HL-60 (cell line): ENCODE measurements around the gene POLH.

Experiments used
- DNase-seq, 2 experiments: peaks; one replicate each; pipeline ENCODE4 v3.0.0-alpha.2; 2010 to 2020; ENCODE audit warnings: low read depth in 1 of 2, low spot score in 1 of 2
- H3K27ac ChIP-seq: fragments of 250-450 bp; sonication (Bioruptor Pico); replicated peaks from 2 replicates; pipeline ENCODE4 v1.5.1; 2020; ENCODE audit warnings: mild to moderate bottlenecking, moderate library complexity
- H3K27me3 ChIP-seq: fragments of 250-450 bp; sonication (Bioruptor Pico); 2 replicates; pipeline ENCODE4 v1.5.1; 2021; ENCODE audit warnings: mild to moderate bottlenecking, moderate library complexity; ENCODE audit not compliant: insufficient read depth, poor library complexity, severe bottlenecking
- H3K4me3 ChIP-seq: replicated peaks from 2 replicates; pipeline ENCODE4 v1.5.1; 2011; ENCODE audit warnings: mild to moderate bottlenecking, control low read depth, low read length; ENCODE audit not compliant: insufficient read depth
- GABPA ChIP-seq: IDR thresholded peaks from 2 replicates; pipeline ENCODE4 v1.6.1; 2012; ENCODE audit warnings: low read depth
- POLR2AphosphoS5 ChIP-seq: IDR thresholded peaks from 2 replicates; pipeline ENCODE4 v1.6.1; 2012; ENCODE audit warnings: low read depth
- SPI1 ChIP-seq: IDR thresholded peaks from 2 replicates; pipeline ENCODE4 v1.6.1; 2012; ENCODE audit warnings: low read depth, mild to moderate bottlenecking, borderline replicate concordance
- TF ChIP-seq, protein P1 (sequence below): IDR thresholded peaks from one replicate; pipeline ENCODE4 v1.5.1; 2011; ENCODE audit warnings: low read length, control low read depth, inconsistent platforms; ENCODE audit not compliant: insufficient read depth
- TF ChIP-seq, protein P2 (sequence below): IDR thresholded peaks from 2 replicates; pipeline ENCODE4 v1.6.1; 2012; ENCODE audit warnings: low read depth; ENCODE audit not compliant: insufficient replicate concordance

The POLH gene

DNA sequence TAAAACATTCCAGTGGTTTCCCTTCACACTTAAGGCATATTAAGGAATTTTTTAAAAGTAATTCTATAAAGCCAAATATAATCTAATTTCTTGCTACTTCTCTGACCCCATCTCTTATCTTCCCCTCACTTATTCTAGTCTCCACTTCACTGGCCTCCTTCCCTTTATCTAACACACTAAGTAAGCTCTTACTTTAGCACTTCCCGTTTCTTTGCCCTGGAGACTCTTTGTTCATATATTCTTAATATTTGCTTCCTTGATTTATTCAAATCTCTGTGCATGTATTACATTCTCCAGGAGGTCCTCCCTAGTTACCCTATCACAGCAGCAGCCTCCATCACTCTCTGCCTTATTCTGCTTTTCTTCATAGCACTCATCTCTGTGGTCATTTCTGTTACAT, 32.8 kb downstream of the POLH start:
- Histone ChIP-seq H3K4me3 (no peak overlapping the region), H3K27me3 (no peaks in the 10 kb centered on the region), H3K27ac (no peak overlapping the region)
- peak in 1 of 2 experiments; percentile 19 for DNase-seq
- TF ChIP-seq, protein P1, sequence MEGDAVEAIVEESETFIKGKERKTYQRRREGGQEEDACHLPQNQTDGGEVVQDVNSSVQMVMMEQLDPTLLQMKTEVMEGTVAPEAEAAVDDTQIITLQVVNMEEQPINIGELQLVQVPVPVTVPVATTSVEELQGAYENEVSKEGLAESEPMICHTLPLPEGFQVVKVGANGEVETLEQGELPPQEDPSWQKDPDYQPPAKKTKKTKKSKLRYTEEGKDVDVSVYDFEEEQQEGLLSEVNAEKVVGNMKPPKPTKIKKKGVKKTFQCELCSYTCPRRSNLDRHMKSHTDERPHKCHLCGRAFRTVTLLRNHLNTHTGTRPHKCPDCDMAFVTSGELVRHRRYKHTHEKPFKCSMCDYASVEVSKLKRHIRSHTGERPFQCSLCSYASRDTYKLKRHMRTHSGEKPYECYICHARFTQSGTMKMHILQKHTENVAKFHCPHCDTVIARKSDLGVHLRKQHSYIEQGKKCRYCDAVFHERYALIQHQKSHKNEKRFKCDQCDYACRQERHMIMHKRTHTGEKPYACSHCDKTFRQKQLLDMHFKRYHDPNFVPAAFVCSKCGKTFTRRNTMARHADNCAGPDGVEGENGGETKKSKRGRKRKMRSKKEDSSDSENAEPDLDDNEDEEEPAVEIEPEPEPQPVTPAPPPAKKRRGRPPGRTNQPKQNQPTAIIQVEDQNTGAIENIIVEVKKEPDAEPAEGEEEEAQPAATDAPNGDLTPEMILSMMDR: no peak
- TF ChIP-seq SPI1 (peak; percentile 98), GABPA (no peak)
- TF ChIP-seq, protein P2, sequence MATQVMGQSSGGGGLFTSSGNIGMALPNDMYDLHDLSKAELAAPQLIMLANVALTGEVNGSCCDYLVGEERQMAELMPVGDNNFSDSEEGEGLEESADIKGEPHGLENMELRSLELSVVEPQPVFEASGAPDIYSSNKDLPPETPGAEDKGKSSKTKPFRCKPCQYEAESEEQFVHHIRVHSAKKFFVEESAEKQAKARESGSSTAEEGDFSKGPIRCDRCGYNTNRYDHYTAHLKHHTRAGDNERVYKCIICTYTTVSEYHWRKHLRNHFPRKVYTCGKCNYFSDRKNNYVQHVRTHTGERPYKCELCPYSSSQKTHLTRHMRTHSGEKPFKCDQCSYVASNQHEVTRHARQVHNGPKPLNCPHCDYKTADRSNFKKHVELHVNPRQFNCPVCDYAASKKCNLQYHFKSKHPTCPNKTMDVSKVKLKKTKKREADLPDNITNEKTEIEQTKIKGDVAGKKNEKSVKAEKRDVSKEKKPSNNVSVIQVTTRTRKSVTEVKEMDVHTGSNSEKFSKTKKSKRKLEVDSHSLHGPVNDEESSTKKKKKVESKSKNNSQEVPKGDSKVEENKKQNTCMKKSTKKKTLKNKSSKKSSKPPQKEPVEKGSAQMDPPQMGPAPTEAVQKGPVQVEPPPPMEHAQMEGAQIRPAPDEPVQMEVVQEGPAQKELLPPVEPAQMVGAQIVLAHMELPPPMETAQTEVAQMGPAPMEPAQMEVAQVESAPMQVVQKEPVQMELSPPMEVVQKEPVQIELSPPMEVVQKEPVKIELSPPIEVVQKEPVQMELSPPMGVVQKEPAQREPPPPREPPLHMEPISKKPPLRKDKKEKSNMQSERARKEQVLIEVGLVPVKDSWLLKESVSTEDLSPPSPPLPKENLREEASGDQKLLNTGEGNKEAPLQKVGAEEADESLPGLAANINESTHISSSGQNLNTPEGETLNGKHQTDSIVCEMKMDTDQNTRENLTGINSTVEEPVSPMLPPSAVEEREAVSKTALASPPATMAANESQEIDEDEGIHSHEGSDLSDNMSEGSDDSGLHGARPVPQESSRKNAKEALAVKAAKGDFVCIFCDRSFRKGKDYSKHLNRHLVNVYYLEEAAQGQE: no peak

- Histone ChIP-seq H3K4me3 (no peak overlapping the region), H3K27me3 (no peaks in the 10 kb centered on the region), H3K27ac (no peak overlapping the region)
- DNase-seq: no peak
- TF ChIP-seq SPI1: no peak
- no peak for TF ChIP-seq POLR2AphosphoS5
- no peak for TF ChIP-seq GABPA
- TF ChIP-seq, protein P1: no peak
- TF ChIP-seq, protein P2: no peak
These were observed 33.4 kb downstream of the POLH start for GRCh38 chr6:43609402-43609801.

DNA sequence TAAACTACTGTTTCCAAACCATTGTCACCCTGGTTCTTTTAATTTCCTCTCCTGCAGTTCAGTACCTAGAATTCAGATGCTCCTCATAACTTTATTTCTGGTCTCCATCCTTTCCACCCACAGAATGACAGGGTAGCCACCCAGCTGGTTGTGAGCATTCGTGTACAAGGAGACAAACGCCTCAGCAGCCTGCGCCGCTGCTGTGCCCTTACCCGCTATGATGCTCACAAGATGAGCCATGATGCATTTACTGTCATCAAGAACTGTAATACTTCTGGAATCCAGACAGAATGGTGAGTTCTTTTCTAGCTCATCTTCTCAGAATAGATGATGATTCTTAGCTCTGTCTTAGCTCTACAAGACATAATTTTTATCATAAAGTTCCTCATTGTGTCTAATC, 34.4 kb downstream of the POLH start:
- Histone ChIP-seq H3K4me3 (no peak overlapping the region), H3K27ac (no peak overlapping the region), H3K27me3 (no peaks in the 10 kb centered on the region)
- no peak for DNase-seq
- TF ChIP-seq SPI1 (no peak), POLR2AphosphoS5 (no peak), GABPA (no peak)
- TF ChIP-seq, protein P2: no peak
- TF ChIP-seq, protein P1: no peak
